Loucy (cell line): Measurements from ENCODE around the gene SPOCK2.

Experiments used
- CTCF ChIP-seq: fragments of 200-600 bp; sonication (generic); conservative IDR thresholded peaks from 2 replicates; pipeline ENCODE4 v1.5.1; 2014; ENCODE audit warnings: mild to moderate bottlenecking, antibody characterized with exemption, low read length
- EZH2phosphoT487 ChIP-seq: fragments of 200-600 bp; IDR thresholded peaks from 2 replicates; pipeline ENCODE4 v1.6.1; 2018; ENCODE audit warnings: antibody characterized with exemption, mild to moderate bottlenecking, moderate library complexity, borderline replicate concordance

GRCh38 chr10:72012796-72013195 is 75.6 kb downstream of the SPOCK2 start:
- TF ChIP-seq CTCF (no peak), EZH2phosphoT487 (no peak)
